ENCODE data around the gene NOM1.

NOM1 gene

DNA sequence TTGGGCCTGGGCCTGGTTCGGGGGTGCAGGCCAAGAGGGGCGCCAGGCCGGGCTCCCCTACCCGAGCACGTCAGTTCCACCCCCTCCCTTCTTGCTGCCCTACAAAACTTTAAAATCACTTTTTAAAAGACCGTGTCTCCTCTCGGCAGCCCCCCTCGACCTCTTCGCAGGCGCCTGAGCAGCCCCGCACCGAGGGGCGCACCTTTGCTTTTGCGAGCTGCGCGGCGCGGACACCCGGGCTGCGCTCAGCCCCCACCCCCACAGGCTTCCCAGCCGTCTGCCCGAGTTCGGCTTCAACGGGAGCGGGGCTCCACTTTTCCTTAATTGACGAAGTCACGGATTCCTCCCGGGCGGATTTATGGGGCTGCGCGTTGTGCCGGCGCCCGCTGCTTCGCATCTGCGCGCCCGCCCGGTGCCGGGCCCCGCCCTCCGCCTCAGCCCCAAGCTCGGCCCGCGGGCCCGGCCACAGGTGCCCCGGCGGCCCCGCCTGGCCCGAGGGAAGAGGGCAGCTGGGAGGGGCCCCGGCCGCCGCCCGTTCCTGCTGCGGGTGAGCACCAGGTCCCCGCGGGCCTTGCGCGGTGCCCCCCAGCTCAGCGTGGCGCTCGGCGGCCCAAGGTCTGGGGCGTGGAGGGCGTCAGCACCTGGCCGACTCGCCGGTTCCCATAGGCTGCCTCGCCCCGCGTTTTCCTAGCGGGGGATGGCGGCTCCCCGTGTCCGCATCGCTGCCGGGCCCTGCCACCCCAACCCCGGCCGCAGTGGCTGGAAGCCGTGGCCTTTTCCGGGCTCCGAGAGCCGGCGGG, 71.8 kb downstream of the NOM1 start:
- ATAC-seq (ENCODE audit: low read depth) (no peak), DNase-seq (ENCODE audit: low spot score) (no peak)

DNA sequence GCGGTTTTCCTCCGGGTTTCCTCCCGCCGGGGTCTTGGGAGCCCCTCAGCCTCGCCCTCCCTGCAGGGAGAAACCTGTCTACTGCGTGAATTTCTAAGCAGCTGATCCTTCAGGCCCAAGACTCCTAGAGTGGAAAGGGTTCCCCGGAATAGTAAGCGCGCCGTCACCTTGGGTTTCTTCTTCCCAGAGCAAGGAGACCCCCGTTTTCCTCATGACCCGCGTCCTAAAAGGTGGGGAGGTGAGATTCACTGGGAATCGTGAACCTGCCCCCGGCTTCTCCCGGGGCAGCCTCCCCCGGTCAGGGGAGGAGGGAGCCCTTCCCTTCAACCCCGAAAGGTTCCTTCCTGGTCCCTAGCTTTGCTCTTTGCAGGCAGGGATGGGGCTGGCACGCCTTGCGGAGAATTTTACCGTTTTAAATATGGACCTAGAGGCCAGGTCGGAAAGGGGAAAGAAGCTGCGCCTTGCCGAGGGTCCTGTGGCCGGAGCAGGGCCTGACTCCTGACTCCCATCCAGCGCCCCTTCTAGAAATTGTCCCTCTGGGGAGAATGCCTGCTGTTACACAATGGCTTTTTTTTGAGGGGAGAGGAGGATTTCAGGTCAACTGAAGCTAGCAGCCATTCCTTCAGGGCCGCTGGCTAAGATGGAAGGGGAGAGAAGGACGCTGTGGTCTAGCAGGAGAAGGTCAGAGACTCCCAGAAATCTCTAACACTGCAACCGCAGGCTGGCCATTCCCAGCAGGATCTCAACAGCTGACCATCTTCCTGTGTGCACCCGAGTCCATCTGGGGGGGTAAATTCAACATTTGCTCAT, 72.6 kb downstream of the NOM1 start:
- Histone ChIP-seq H3K36me3 (ENCODE audit: low read depth) (no peaks in the 10 kb centered on the region), H3K27me3 (ENCODE audit: insufficient read depth, poor library complexity, severe bottlenecking) (peaks cover 82% of the 10 kb centered on the region), H3K4me1 (ENCODE audit: insufficient read depth, poor library complexity, severe bottlenecking) (peaks cover 3% of the 10 kb centered on the region), H3K27ac (ENCODE audit: poor library complexity, severe bottlenecking) (no peak overlapping the region), H3K9me3 (ENCODE audit: severe bottlenecking) (no peaks in the 10 kb centered on the region), H3K4me3 (ENCODE audit: severe bottlenecking) (no peak overlapping the region)
- no peak for ATAC-seq (ENCODE audit: low read depth)
- DNase-seq (ENCODE audit: low spot score) = no peak
- TF ChIP-seq, protein P1, sequence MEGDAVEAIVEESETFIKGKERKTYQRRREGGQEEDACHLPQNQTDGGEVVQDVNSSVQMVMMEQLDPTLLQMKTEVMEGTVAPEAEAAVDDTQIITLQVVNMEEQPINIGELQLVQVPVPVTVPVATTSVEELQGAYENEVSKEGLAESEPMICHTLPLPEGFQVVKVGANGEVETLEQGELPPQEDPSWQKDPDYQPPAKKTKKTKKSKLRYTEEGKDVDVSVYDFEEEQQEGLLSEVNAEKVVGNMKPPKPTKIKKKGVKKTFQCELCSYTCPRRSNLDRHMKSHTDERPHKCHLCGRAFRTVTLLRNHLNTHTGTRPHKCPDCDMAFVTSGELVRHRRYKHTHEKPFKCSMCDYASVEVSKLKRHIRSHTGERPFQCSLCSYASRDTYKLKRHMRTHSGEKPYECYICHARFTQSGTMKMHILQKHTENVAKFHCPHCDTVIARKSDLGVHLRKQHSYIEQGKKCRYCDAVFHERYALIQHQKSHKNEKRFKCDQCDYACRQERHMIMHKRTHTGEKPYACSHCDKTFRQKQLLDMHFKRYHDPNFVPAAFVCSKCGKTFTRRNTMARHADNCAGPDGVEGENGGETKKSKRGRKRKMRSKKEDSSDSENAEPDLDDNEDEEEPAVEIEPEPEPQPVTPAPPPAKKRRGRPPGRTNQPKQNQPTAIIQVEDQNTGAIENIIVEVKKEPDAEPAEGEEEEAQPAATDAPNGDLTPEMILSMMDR (IDR thresholded peaks at IDR 0.05; ENCODE audit: poor library complexity, severe bottlenecking) = no peak

More for the DNA sequence above, 71.8 kb downstream of the NOM1 start:
- Histone ChIP-seq H3K4me3 (ENCODE audit: severe bottlenecking) (no peak overlapping the region), H3K36me3 (ENCODE audit: low read depth) (no peaks in the 10 kb centered on the region), H3K4me1 (ENCODE audit: insufficient read depth, poor library complexity, severe bottlenecking) (peaks cover 3% of the 10 kb centered on the region), H3K27ac (ENCODE audit: poor library complexity, severe bottlenecking) (no peak overlapping the region), H3K9me3 (ENCODE audit: severe bottlenecking) (no peaks in the 10 kb centered on the region), H3K27me3 (ENCODE audit: insufficient read depth, poor library complexity, severe bottlenecking) (peaks cover 90% of the 10 kb centered on the region)
- TF ChIP-seq, protein P1 (IDR thresholded peaks at IDR 0.05; ENCODE audit: poor library complexity, severe bottlenecking) = no peak

Data from RWPE2 (cell line).